HepG2 (cell line): ENCODE results near the gene IFNAR1. TPM values are rescaled to one million over a fixed set of nuclear protein-coding genes. Genes with fewer than 3 reads are reported as not detected.

Experiments
- ATAC-seq: fragments of 200-7000 bp; cut with Tn5 transposase; 3 replicates; pipeline ENCODE4 v1.9.1; 2020; ENCODE audit warnings: mild to moderate bottlenecking, moderate library complexity
- BruUV-seq: library from RNA; stranded (reverse); fragments of 400-500 nt; replicated peaks from 2 replicates; lab custom pipeline; 2021; lab: Mats Ljungman, UMichigan
- CTCF ChIA-PET: fragments of 300-600 bp; formaldehyde crosslinking; extraction: SDS; loops from one replicate; lab custom pipeline; 2021; ENCODE audit warnings: low total read pairs, inconsistent platforms, low intra/inter-chr PET ratio; lab: Yijun Ruan, JAX
- POLR2A ChIA-PET: fragments of 350-600 bp; sonication (Branson Sonifier 250); formaldehyde crosslinking; loops from one replicate; lab custom pipeline; 2020; ENCODE audit warnings: antibody characterized with exemption, inconsistent platforms; lab: Yijun Ruan, JAX
- DNase-seq: peaks from one replicate; pipeline ENCODE4 v3.0.0-alpha.2; 2015; ENCODE audit warnings: low spot score
- FAIRE-seq: peaks from 3 replicates; lab custom pipeline; 2011; peaks lifted over from hg19 to GRCh38; lab: Jason Lieb, UNC
- H2AFZ ChIP-seq: one replicate; pipeline ENCODE4 v1.6.1; 2011; ENCODE audit warnings: low read length, inconsistent platforms
- H3K27ac ChIP-seq: fragments of 300-600 bp; 3 replicates; pipeline ENCODE4 v1.8.0; 2011; ENCODE audit warnings: mixed run types, mild to moderate bottlenecking, mixed read lengths, low read length, inconsistent platforms; ENCODE audit not compliant: insufficient read depth; ENCODE audit errors: extremely low read length
- H3K27me3 ChIP-seq, 2 experiments: fragments of 200-600 bp in 1 of 2; 2 replicates in 1 of 2; 3 replicates in 1 of 2; pipeline versions ENCODE4 v1.6.0 to v1.8.0; 2011; ENCODE audit warnings: low read length in 2 of 2, mild to moderate bottlenecking in 2 of 2, moderate library complexity in 2 of 2, inconsistent platforms in 1 of 2; ENCODE audit not compliant: insufficient read depth in 2 of 2, control insufficient read depth in 1 of 2
- H3K36me3 ChIP-seq, 2 experiments: fragments of 200-600 bp in 1 of 2; replicated peaks in 1 of 2; 2 replicates in 1 of 2; 3 replicates in 1 of 2; pipeline versions ENCODE4 v1.5.1 to v1.8.0; 2011; ENCODE audit warnings: low read length in 2 of 2, inconsistent platforms in 1 of 2; ENCODE audit not compliant: insufficient read depth in 2 of 2, control insufficient read depth in 1 of 2
- H3K4me1 ChIP-seq: 2 replicates; pipeline ENCODE4 v1.5.1; 2012; ENCODE audit warnings: low read length, inconsistent platforms; ENCODE audit not compliant: insufficient read depth
- H3K4me2 ChIP-seq: 2 replicates; pipeline ENCODE4 v1.6.0; 2011; ENCODE audit warnings: low read depth, low read length, inconsistent platforms
- H3K4me3 ChIP-seq, 3 experiments: fragments of 200-600 bp in 1 of 3; sonication (generic), shearing (Covaris generic) in 1 of 3; replicated peaks in 1 of 3; 2 replicates each; pipeline ENCODE4 v1.5.1; 2011 to 2016; ENCODE audit warnings: low read length in 3 of 3, inconsistent platforms in 2 of 3, low read depth in 2 of 3, mild to moderate bottlenecking in 2 of 3, control low read depth in 1 of 3, mixed read lengths in 1 of 3; ENCODE audit not compliant: insufficient read depth in 1 of 3
- H3K79me2 ChIP-seq: one replicate; pipeline ENCODE4 v1.6.1; 2011; ENCODE audit warnings: low read length, inconsistent platforms; ENCODE audit not compliant: insufficient read depth
- H3K9ac ChIP-seq: 2 replicates; pipeline ENCODE4 v1.6.0; 2011; ENCODE audit warnings: mild to moderate bottlenecking, low read depth, low read length, inconsistent platforms; ENCODE audit not compliant: insufficient read depth
- H3K9me3 ChIP-seq: 2 replicates; pipeline ENCODE4 v1.5.1; 2012; ENCODE audit warnings: mild to moderate bottlenecking, low read length
- H4K20me1 ChIP-seq: 2 replicates; pipeline ENCODE4 v1.6.0; 2011; ENCODE audit warnings: inconsistent platforms, mild to moderate bottlenecking, low read length, moderate library complexity; ENCODE audit not compliant: insufficient read depth
- BCL6 ChIP-seq: IDR thresholded peaks from 2 replicates; pipeline ENCODE4 v1.6.1; 2016; ENCODE audit warnings: missing genetic modification reagents, missing compliant biosample characterization
- TFDP1 ChIP-seq: IDR thresholded peaks from 2 replicates; pipeline ENCODE4 v1.6.1; 2016; ENCODE audit warnings: missing compliant biosample characterization, missing genetic modification reagents, borderline replicate concordance
- WGBS: methylation state at CpG from one replicate; pipeline ENCODE4 v1.1.6; 2017; ENCODE audit warnings: low lambda C conversion rate; 5-methylcytosine and 5-hydroxymethylcytosine counted together
- in situ Hi-C: cut with HindIII; loops from 2 replicates; pipeline ENCODE4 v1.10.0; 2017; ENCODE audit warnings: low pct_unique_long_range_greater_than_20kb; ENCODE audit not compliant: extremely low pct_ligation_motif_present
- intact Hi-C: fragments of 100-400 bp; cut with micrococcal nuclease; formaldehyde crosslinking; loops from one replicate; pipeline ENCODE4 v1.10.0; 2022; ENCODE audit not compliant: unreplicated experiment
- polyA plus RNA-seq, 8 experiments: library from polyadenylated mRNA; depleted of rRNA in 3 of 8; stranded (reverse) in 7 of 8; unstranded in 1 of 8; fragments of >200 nt; fragmentation: Illumina TruSeq in 4 of 8; extraction: Trizol in 4 of 8; gene quantifications; 2 replicates each; pipeline versions ENCODE4 v1.2.1 to v1.2.3, GENCODE V29; 2011 to 2016; ENCODE audit warnings: low read depth in 4 of 8, missing spikeins in 1 of 8, mixed read lengths in 1 of 8; ENCODE audit not compliant: insufficient read depth in 1 of 8
- total RNA-seq, 5 experiments: library from RNA; depleted of rRNA; stranded (reverse); fragments of >200 nt; fragmentation: Illumina TruSeq; extraction: Trizol; gene quantifications; 2 replicates each; pipeline ENCODE4 v1.2.3, GENCODE V29; 2016; ENCODE audit warnings: low read depth in 1 of 5
- TF ChIP-seq, protein P1 (sequence below): sonication (generic); formaldehyde crosslinking; IDR thresholded peaks from 2 replicates; pipeline ENCODE4 v1.8.0; 2022; ENCODE audit warnings: missing genetic modification reagents, mild to moderate bottlenecking, inconsistent platforms, borderline replicate concordance
- TF ChIP-seq, protein P2 (sequence below): sonication (generic); formaldehyde crosslinking; IDR thresholded peaks from 2 replicates; pipeline ENCODE4 v1.5.1; 2020; ENCODE audit warnings: mild to moderate bottlenecking, missing genetic modification reagents

Gene IFNAR1
- total and polyA plus RNA-seq, 2 of the 13 experiments (the other 11 are each of a cell fraction or from before 2014, with no cell fraction given): 6.7 to 9.3 TPM

DNA sequence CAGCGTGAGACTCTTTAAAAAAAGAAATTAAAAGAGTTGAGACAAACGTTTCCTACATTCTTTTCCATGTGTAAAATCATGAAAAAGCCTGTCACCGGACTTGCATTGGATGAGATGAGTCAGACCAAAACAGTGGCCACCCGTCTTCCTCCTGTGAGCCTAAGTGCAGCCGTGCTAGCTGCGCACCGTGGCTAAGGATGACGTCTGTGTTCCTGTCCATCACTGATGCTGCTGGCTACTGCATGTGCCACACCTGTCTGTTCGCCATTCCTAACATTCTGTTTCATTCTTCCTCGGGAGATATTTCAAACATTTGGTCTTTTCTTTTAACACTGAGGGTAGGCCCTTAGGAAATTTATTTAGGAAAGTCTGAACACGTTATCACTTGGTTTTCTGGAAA lies 31.2 kb downstream of the IFNAR1 start:
- no peak overlapping the region for H3K4me3 ChIP-seq
- BruUV-seq: no TSS peak
- H3K36me3 ChIP-seq: peaks cover 3 to 15% of the 10 kb centered on the region in 2 experiments; a peak in 2 of 5 replicates
- no peaks in the 10 kb centered on the region for H3K79me2 ChIP-seq
- WGBS: 85% methylated on average over 11 of the region's 11 CpGs
- TF ChIP-seq BCL6 (no peak), TFDP1 (CRISPR knock-in tag) (no peak)
- TF ChIP-seq, protein P1, sequence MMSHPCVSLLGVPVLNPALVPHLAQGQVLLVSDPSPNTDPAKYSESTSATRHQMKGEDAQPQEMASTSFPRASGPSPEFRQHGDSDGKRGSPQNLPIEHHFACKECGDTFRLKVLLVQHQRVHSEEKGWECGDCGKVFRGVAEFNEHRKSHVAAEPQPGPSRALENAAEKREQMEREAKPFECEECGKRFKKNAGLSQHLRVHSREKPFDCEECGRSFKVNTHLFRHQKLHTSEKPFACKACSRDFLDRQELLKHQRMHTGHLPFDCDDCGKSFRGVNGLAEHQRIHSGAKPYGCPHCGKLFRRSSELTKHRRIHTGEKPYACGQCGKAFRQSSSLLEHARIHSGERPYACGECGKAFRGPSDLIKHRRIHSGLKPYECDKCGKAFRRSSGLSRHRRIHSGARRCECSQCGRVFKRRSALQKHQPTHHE (CRISPR knock-in tag): no peak
- TF ChIP-seq, protein P2, sequence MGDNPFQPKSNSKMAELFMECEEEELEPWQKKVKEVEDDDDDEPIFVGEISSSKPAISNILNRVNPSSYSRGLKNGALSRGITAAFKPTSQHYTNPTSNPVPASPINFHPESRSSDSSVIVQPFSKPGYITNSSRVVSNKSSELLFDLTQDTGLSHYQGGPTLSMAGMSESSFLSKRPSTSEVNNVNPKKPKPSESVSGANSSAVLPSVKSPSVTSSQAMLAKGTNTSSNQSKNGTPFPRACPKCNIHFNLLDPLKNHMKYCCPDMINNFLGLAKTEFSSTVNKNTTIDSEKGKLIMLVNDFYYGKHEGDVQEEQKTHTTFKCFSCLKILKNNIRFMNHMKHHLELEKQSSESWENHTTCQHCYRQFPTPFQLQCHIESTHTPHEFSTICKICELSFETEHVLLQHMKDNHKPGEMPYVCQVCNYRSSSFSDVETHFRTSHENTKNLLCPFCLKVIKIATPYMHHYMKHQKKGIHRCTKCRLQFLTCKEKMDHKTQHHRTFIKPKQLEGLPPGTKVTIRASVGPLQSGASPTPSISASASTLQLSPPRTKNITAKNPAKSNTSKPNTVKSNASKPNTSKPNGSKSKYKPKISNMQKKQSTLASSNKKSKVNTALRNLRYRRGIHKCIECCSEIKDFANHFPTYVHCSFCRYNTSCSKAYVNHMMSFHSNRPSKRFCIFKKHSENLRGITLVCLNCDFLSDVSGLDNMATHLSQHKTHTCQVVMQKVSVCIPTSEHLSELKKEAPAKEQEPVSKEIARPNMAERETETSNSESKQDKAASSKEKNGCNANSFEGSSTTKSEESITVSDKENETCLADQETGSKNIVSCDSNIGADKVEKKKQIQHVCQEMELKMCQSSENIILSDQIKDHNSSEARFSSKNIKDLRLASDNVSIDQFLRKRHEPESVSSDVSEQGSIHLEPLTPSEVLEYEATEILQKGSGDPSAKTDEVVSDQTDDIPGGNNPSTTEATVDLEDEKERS: no peak
- ATAC-seq (no peak), DNase-seq (no peak), FAIRE-seq (no peak)
- H3K27me3 ChIP-seq: no peaks in the 10 kb centered on the region
- no peak overlapping the region for H2AFZ ChIP-seq
- no peaks in the 10 kb centered on the region for H3K9me3 ChIP-seq
- no peaks in the 10 kb centered on the region for H4K20me1 ChIP-seq
- no peak overlapping the region for H3K4me2 ChIP-seq
- intact Hi-C loops: no loop called here
- ChIA-PET POLR2A (no interaction called here), CTCF (no interaction called here)
- no peak overlapping the region for H3K27ac ChIP-seq
- peaks cover 13% of the 10 kb centered on the region for H3K4me1 ChIP-seq
- no peak overlapping the region for H3K9ac ChIP-seq
- in situ Hi-C loops: no loop called here
